IMR-90 (cell line): ENCODE results near the gene NRXN2. TPM values are rescaled to one million over a fixed set of nuclear protein-coding genes. Genes with fewer than 3 reads are reported as not detected.
A peak's percentile ranks its signal among the peaks of the same experiment; 100 is the strongest.

Experiments
- ATAC-seq: fragments of 200-7000 bp; cut with Tn5 transposase; 2 replicates; pipeline ENCODE4 v1.9.1; 2020; ENCODE audit warnings: low read depth, mild to moderate bottlenecking, moderate library complexity
- BruUV-seq: library from RNA; stranded (reverse); fragments of 400-500 nt; replicated peaks from 2 replicates; lab custom pipeline; 2021; lab: Mats Ljungman, UMichigan
- CTCF ChIA-PET: fragments of 300-600 bp; formaldehyde crosslinking; extraction: SDS; loops from one replicate; lab custom pipeline; 2021; ENCODE audit warnings: antibody characterized with exemption; lab: Yijun Ruan, JAX
- POLR2A ChIA-PET: fragments of 300-600 bp; sonication (Branson Sonifier 250); formaldehyde crosslinking; loops from one replicate; lab custom pipeline; 2022; ENCODE audit warnings: antibody characterized with exemption; ENCODE audit not compliant: unreplicated experiment; lab: Charles Lee
- DNase-seq: peaks from one replicate; pipeline ENCODE4 v3.0.0; 2013
- H2AFZ ChIP-seq: replicated peaks from 2 replicates; pipeline ENCODE3; 2013; ENCODE audit warnings: low read length, mild to moderate bottlenecking; ENCODE audit not compliant: poor library complexity
- H2AK5ac ChIP-seq: 2 replicates; pipeline ENCODE4 v1.6.1; 2013; ENCODE audit warnings: low read depth, low read length, inconsistent platforms
- H2AK9ac ChIP-seq: replicated peaks from 2 replicates; pipeline ENCODE3; 2013; ENCODE audit warnings: mild to moderate bottlenecking, low read depth, low read length, moderate library complexity; ENCODE audit not compliant: poor library complexity
- H2BK120ac ChIP-seq: 2 replicates; pipeline ENCODE4 v1.6.1; 2013; ENCODE audit warnings: low read depth, low read length, inconsistent platforms
- H2BK15ac ChIP-seq: 3 replicates; pipeline ENCODE4 v1.6.1; 2013; ENCODE audit warnings: low read depth, low read length, inconsistent platforms
- H2BK20ac ChIP-seq: 2 replicates; pipeline ENCODE4 v1.6.1; 2013; ENCODE audit warnings: low read depth, mild to moderate bottlenecking, inconsistent platforms, low read length, moderate library complexity
- H2BK5ac ChIP-seq: 2 replicates; pipeline ENCODE4 v1.6.1; 2013; ENCODE audit warnings: mild to moderate bottlenecking, low read depth, low read length, inconsistent platforms; ENCODE audit not compliant: poor library complexity, severe bottlenecking
- H3K14ac ChIP-seq: replicated peaks from 2 replicates; pipeline ENCODE4 v1.6.1; 2013; ENCODE audit warnings: low read depth, low read length, inconsistent platforms
- H3K18ac ChIP-seq: 2 replicates; pipeline ENCODE4 v1.6.1; 2013; ENCODE audit warnings: low read depth, low read length, control low read depth
- H3K23ac ChIP-seq: 2 replicates; pipeline ENCODE4 v1.6.1; 2013; ENCODE audit warnings: low read depth, low read length, inconsistent platforms
- H3K27ac ChIP-seq: 2 replicates; pipeline ENCODE4 v1.5.1; 2013; ENCODE audit warnings: mild to moderate bottlenecking, control low read depth, low read length; ENCODE audit not compliant: insufficient read depth
- H3K27me3 ChIP-seq: 2 replicates; pipeline ENCODE4 v1.6.1; 2013; ENCODE audit warnings: low read length; ENCODE audit not compliant: control insufficient read depth, insufficient read depth
- H3K36me3 ChIP-seq: 2 replicates; pipeline ENCODE4 v1.6.1; 2013; ENCODE audit warnings: low read length, mixed read lengths; ENCODE audit not compliant: control insufficient read depth, insufficient read depth
- H3K4ac ChIP-seq: 2 replicates; pipeline ENCODE4 v1.6.1; 2013; ENCODE audit warnings: low read depth, low read length, inconsistent platforms
- H3K4me1 ChIP-seq: 2 replicates; pipeline ENCODE4 v1.6.1; 2013; ENCODE audit warnings: low read length, mixed read lengths; ENCODE audit not compliant: control insufficient read depth, insufficient read depth
- H3K4me2 ChIP-seq: 2 replicates; pipeline ENCODE4 v1.6.1; 2013; ENCODE audit warnings: low read depth, mild to moderate bottlenecking, control low read depth, low read length, moderate library complexity
- H3K4me3 ChIP-seq: 2 replicates; pipeline ENCODE4 v1.5.1; 2013; ENCODE audit warnings: low read depth, mild to moderate bottlenecking, control low read depth, low read length, moderate library complexity; ENCODE audit not compliant: insufficient read depth
- H3K56ac ChIP-seq: 2 replicates; pipeline ENCODE4 v1.6.1; 2013; ENCODE audit warnings: low read length, inconsistent platforms; ENCODE audit not compliant: insufficient read depth; ENCODE audit errors: extremely low read depth
- H3K79me1 ChIP-seq, 2 experiments: 2 replicates each; pipeline ENCODE4 v1.6.1; 2013; ENCODE audit warnings: low read length in 2 of 2, inconsistent platforms in 1 of 2, low read depth in 1 of 2
- H3K9ac ChIP-seq: 2 replicates; pipeline ENCODE4 v1.6.1; 2013; ENCODE audit warnings: low read depth, low read length, control low read depth
- H3K9me1 ChIP-seq: 2 replicates; pipeline ENCODE4 v1.6.1; 2013; ENCODE audit warnings: low read length, inconsistent platforms; ENCODE audit not compliant: insufficient read depth
- H3K9me3 ChIP-seq: 2 replicates; pipeline ENCODE4 v1.6.1; 2013; ENCODE audit warnings: low read length; ENCODE audit not compliant: control insufficient read depth, insufficient read depth
- H4K20me1 ChIP-seq: 2 replicates; pipeline ENCODE4 v1.6.1; 2013; ENCODE audit warnings: low read length, inconsistent platforms; ENCODE audit not compliant: insufficient read depth
- H4K5ac ChIP-seq: 2 replicates; pipeline ENCODE4 v1.6.1; 2013; ENCODE audit warnings: mild to moderate bottlenecking, low read depth, low read length, control low read depth
- H4K8ac ChIP-seq, 2 experiments: 2 replicates each; pipeline ENCODE4 v1.6.1; 2013; ENCODE audit warnings: low read depth in 2 of 2, low read length in 2 of 2, control low read depth in 1 of 2, inconsistent platforms in 1 of 2
- H4K91ac ChIP-seq: 2 replicates; pipeline ENCODE4 v1.6.1; 2013; ENCODE audit warnings: low read depth, low read length, inconsistent platforms; ENCODE audit not compliant: insufficient read depth
- BHLHE40 ChIP-seq: fragments of 150-350 bp; IDR thresholded peaks from 2 replicates; pipeline ENCODE4 v1.6.1; 2016; ENCODE audit warnings: mild to moderate bottlenecking, low read depth, low read length
- CEBPB ChIP-seq: IDR thresholded peaks from 2 replicates; pipeline ENCODE4 v1.6.1; 2012; ENCODE audit warnings: low read depth, low read length, improper control_type of control experiment
- CHD1 ChIP-seq: IDR thresholded peaks from 2 replicates; pipeline ENCODE4 v1.6.1; 2012; ENCODE audit warnings: low read depth, low read length, improper control_type of control experiment
- FOS ChIP-seq: fragments of 150-350 bp; IDR thresholded peaks from 2 replicates; pipeline ENCODE4 v1.6.1; 2016; ENCODE audit warnings: low read depth, low read length
- MAFK ChIP-seq: IDR thresholded peaks from 2 replicates; pipeline ENCODE4 v1.6.1; 2012; ENCODE audit warnings: low read depth, low read length, improper control_type of control experiment
- MAZ ChIP-seq: IDR thresholded peaks from 2 replicates; pipeline ENCODE4 v1.6.1; 2012; ENCODE audit warnings: low read depth, mild to moderate bottlenecking, low read length, improper control_type of control experiment, moderate library complexity, borderline replicate concordance
- MXI1 ChIP-seq: IDR thresholded peaks from 2 replicates; pipeline ENCODE4 v1.6.1; 2012; ENCODE audit warnings: low read depth, mild to moderate bottlenecking, low read length, moderate library complexity, borderline replicate concordance
- NFE2L2 ChIP-seq: fragments of 150-350 bp; IDR thresholded peaks from 2 replicates; pipeline ENCODE4 v1.6.1; 2016; ENCODE audit warnings: low read depth, mild to moderate bottlenecking, low read length
- POLR2A ChIP-seq: IDR thresholded peaks from 2 replicates; pipeline ENCODE4 v1.6.1; 2012; ENCODE audit warnings: mild to moderate bottlenecking, low read depth, low read length
- RAD21 ChIP-seq: IDR thresholded peaks from 2 replicates; pipeline ENCODE4 v1.6.1; 2012; ENCODE audit warnings: low read length, improper control_type of control experiment
- RCOR1 ChIP-seq: IDR thresholded peaks from 2 replicates; pipeline ENCODE4 v1.6.1; 2012; ENCODE audit warnings: mild to moderate bottlenecking, low read length, improper control_type of control experiment; ENCODE audit not compliant: insufficient replicate concordance
- RFX5 ChIP-seq: IDR thresholded peaks from 2 replicates; pipeline ENCODE4 v1.8.0; 2012; ENCODE audit warnings: low read depth, mild to moderate bottlenecking, low read length, moderate library complexity
- SMC3 ChIP-seq: fragments of 150-350 bp; IDR thresholded peaks from 2 replicates; pipeline ENCODE4 v1.6.1; 2016; ENCODE audit warnings: low read depth, mild to moderate bottlenecking, antibody characterized with exemption, low read length, moderate library complexity
- WGBS, 2 experiments: methylation state at CpG; one replicate each; pipeline versions ENCODE4 v1.1.5 to v1.1.7; 2013; ENCODE audit warnings: missing lambda C conversion rate in 2 of 2; ENCODE audit not compliant: insufficient read length in 1 of 2; ENCODE audit errors: extremely low coverage in 2 of 2; 5-methylcytosine and 5-hydroxymethylcytosine counted together
- dilution Hi-C: fragments of 300-500 bp; cut with HindIII; formaldehyde crosslinking; loops from one replicate; pipeline ENCODE4 v1.14.3; 2018; ENCODE audit warnings: low sequenced_read_pairs; ENCODE audit not compliant: unreplicated experiment
- in situ Hi-C: fragments of 300-500 bp; cut with MboI; formaldehyde crosslinking; loops from 3 replicates; pipeline ENCODE4 v1.14.3; 2019; ENCODE audit warnings: low sequenced_read_pairs, inconsistent platforms, mixed read lengths
- intact Hi-C: fragments of 100-400 bp; cut with micrococcal nuclease; formaldehyde crosslinking; loops from 2 replicates; pipeline ENCODE4 v1.10.0; 2022
- polyA plus RNA-seq, 3 experiments: library from polyadenylated mRNA; depleted of rRNA; stranded (reverse); fragments of >200 nt; gene quantifications; 2 replicates each; pipeline ENCODE4 v1.2.3, GENCODE V29; 2012; ENCODE audit warnings: low replicate concordance in 1 of 3
- total RNA-seq: library from RNA; depleted of rRNA; stranded (reverse); fragments of >200 nt; gene quantifications from 2 replicates; pipeline ENCODE4 v1.2.3, GENCODE V29; 2012
- TF ChIP-seq, protein P1 (sequence below): fragments of 150-350 bp; IDR thresholded peaks from 2 replicates; pipeline ENCODE4 v1.6.1; 2016; ENCODE audit warnings: low read depth, mild to moderate bottlenecking, low read length, moderate library complexity, borderline replicate concordance
- TF ChIP-seq, protein P2 (sequence below): fragments of 150-350 bp; IDR thresholded peaks from 2 replicates; pipeline ENCODE4 v1.6.1; 2017; ENCODE audit warnings: mild to moderate bottlenecking, antibody characterized with exemption, low read length, low read depth
- TF ChIP-seq, protein P3 (sequence below): conservative IDR thresholded peaks from 2 replicates; pipeline ENCODE4 v1.5.1; 2012; ENCODE audit warnings: mild to moderate bottlenecking, low read depth, low read length, improper control_type of control experiment

The NRXN2 gene
- total and polyA plus RNA-seq, 2 of the 4 experiments (the other 2 are of a cell fraction), result 0.18 to 0.22 TPM

DNA sequence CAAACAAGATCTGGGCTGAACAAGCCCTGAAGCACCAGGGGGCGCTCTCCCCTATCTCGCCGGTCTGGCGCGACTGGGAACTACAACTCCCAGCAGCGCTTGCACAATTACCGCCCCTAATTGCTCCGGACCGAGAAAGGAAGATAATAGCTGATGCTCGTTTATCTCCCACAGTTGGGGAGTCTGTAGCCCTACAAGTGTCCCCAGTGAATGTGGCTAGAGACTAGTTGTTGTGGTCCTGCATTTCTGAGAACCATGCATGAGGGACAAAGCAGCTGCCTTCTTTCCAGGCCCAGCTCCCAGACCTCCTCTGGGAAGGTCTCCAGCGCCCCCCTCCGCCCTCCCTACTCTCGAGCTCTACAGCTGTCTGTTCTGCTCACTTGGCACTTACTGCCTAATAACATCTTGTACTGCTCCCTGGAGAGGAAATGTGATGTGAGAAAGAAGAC is 34.4 kb downstream of the NRXN2 start:
- Histone ChIP-seq H4K5ac (no peak overlapping the region), H2AK9ac (peak overlapping the region; percentile 39), H2BK15ac (no peak overlapping the region), H3K4me1 (no peaks in the 10 kb centered on the region; the same call in 1 of the 2 replicates), H2BK20ac (no peak overlapping the region), H2BK5ac (no peak overlapping the region), H3K27me3 (peaks cover 63% of the 10 kb centered on the region), H3K27ac (no peak overlapping the region), H2BK120ac (peak overlapping the region; percentile 44; the same call in 1 of the 2 replicates), H3K4me3 (peak overlapping the region; percentile 59), H3K4ac (0 out of 2 replicates have a peak overlapping the region, but pooled peaks have one; percentile 5), H3K56ac (no peak overlapping the region), H4K20me1 (no peaks in the 10 kb centered on the region), H3K9ac (0 out of 2 replicates have a peak overlapping the region, but pooled peaks have one; percentile 45), H4K91ac (no peak overlapping the region), H3K9me1 (no peaks in the 10 kb centered on the region), H2AK5ac (no peak overlapping the region), H3K18ac (no peak overlapping the region), H3K14ac (no peak overlapping the region; the same call in 1 of the 2 replicates), H3K23ac (no peak overlapping the region), H3K4me2 (peak overlapping the region; percentile 98), H3K36me3 (no peaks in the 10 kb centered on the region), H3K79me1 (no peaks in the 10 kb centered on the region), H3K9me3 (no peaks in the 10 kb centered on the region), H2AFZ (peak overlapping the region; percentile 93), H4K8ac (peak overlapping the region in 1 of 2 experiments; percentile 84; a peak in 1 of 4 replicates)
- CTCF ChIA-PET, result interaction anchor here (0.6 to 1.8 kb wide), 18 partner anchors 8 to 357 kb away, joined by 3 to 12 read pairs (median 4); partner anchors contain the start of gene BATF2
- DNase-seq (peak; percentile 79), ATAC-seq (peak; percentile 98)
- intact Hi-C loops (loop anchor here (1.0 to 2.0 kb wide), 3 partner anchors 35 to 135 kb away; partner anchors contain the start of gene NRXN2), in situ Hi-C loops (no loop called here), dilution Hi-C loops (no loop called here)
- no CpG with 5 or more reads among the region's 13 CpGs for WGBS, 2 experiments
- POLR2A ChIA-PET, result no interaction called here
- no TSS peak for BruUV-seq
- TF ChIP-seq POLR2A (no peak), NFE2L2 (no peak), CHD1 (no peak), FOS (no peak), SMC3 (peak; percentile 66), RFX5 (no peak), MAZ (0 out of 2 replicates have a peak, but pooled peaks have one; percentile 47), BHLHE40 (no peak), RCOR1 (no peak), MAFK (no peak), CEBPB (peak; percentile 94), RAD21 (peak; percentile 68), MXI1 (no peak)
- TF ChIP-seq, protein P1, sequence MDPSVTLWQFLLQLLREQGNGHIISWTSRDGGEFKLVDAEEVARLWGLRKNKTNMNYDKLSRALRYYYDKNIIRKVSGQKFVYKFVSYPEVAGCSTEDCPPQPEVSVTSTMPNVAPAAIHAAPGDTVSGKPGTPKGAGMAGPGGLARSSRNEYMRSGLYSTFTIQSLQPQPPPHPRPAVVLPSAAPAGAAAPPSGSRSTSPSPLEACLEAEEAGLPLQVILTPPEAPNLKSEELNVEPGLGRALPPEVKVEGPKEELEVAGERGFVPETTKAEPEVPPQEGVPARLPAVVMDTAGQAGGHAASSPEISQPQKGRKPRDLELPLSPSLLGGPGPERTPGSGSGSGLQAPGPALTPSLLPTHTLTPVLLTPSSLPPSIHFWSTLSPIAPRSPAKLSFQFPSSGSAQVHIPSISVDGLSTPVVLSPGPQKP, result no peak
- TF ChIP-seq, protein P2, sequence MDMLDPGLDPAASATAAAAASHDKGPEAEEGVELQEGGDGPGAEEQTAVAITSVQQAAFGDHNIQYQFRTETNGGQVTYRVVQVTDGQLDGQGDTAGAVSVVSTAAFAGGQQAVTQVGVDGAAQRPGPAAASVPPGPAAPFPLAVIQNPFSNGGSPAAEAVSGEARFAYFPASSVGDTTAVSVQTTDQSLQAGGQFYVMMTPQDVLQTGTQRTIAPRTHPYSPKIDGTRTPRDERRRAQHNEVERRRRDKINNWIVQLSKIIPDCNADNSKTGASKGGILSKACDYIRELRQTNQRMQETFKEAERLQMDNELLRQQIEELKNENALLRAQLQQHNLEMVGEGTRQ, result no peak
- TF ChIP-seq, protein P3, sequence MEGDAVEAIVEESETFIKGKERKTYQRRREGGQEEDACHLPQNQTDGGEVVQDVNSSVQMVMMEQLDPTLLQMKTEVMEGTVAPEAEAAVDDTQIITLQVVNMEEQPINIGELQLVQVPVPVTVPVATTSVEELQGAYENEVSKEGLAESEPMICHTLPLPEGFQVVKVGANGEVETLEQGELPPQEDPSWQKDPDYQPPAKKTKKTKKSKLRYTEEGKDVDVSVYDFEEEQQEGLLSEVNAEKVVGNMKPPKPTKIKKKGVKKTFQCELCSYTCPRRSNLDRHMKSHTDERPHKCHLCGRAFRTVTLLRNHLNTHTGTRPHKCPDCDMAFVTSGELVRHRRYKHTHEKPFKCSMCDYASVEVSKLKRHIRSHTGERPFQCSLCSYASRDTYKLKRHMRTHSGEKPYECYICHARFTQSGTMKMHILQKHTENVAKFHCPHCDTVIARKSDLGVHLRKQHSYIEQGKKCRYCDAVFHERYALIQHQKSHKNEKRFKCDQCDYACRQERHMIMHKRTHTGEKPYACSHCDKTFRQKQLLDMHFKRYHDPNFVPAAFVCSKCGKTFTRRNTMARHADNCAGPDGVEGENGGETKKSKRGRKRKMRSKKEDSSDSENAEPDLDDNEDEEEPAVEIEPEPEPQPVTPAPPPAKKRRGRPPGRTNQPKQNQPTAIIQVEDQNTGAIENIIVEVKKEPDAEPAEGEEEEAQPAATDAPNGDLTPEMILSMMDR, result peak; percentile 92
